ENCODE results near the gene TTLL9. TPM values are rescaled to one million over a fixed set of nuclear protein-coding genes. Genes with fewer than 3 reads are reported as not detected.

TTLL9 gene
- polyA plus RNA-seq, 1 of the 3 experiments (the other 2 are of a cell fraction), result 0.23 TPM

DNA sequence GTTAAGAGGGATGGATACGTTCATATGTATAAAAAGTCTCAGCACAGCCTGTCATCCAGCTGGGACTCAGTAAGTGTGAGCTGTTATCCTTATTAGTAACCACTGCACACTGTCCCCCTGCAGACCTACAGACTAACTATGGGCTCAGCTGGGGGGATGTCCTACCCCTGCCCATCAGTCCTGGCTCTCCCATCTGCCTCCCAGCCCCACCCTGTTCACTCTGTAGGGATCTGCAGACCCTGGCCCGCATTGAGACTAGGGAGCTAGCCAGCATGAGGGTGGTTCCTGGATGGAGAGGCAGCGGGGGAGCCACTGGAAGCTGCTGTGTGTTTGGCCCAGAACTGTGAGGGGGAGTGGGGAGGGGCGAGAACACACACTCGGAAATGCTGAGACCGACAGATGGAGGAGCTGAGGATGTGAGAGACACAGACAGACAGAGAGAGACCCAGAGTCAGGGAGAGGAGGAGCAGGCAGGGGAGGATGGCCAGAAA is 114.6 kb downstream of the TTLL9 start:
- Histone ChIP-seq H3K9me3 (no peaks in the 10 kb centered on the region), H2AFZ (ENCODE audit: low read depth) (no peak overlapping the region), H4K20me1 (ENCODE audit: insufficient read depth) (no peaks in the 10 kb centered on the region), H3K4me3 (ENCODE audit: low read depth in 2 of 2, low read length in 1 of 2) (no peak overlapping the region), H3K36me3 (replicated peaks in 1 of 2; ENCODE audit: control insufficient read depth in 1 of 2, insufficient read depth in 2 of 2, low read length in 1 of 2) (no peaks in the 10 kb centered on the region), H3K4me2 (no peak overlapping the region), H3K79me2 (ENCODE audit: insufficient read depth) (no peaks in the 10 kb centered on the region), H3K9me2 (no peaks in the 10 kb centered on the region), H3K4me1 (ENCODE audit: control insufficient read depth in 1 of 2, insufficient read depth in 2 of 2, low read depth in 1 of 2, low read length in 1 of 2) (no peaks in the 10 kb centered on the region), H3K27ac (ENCODE audit: low read depth in 2 of 2, low read length in 1 of 2) (no peak overlapping the region), H3F3A (replicated peaks; ENCODE audit: insufficient read depth) (no peaks in the 10 kb centered on the region), H3K27me3 (ENCODE audit: insufficient read depth) (no peaks in the 10 kb centered on the region), H3K9ac (no peak overlapping the region)
- 30% methylated on average over 6 of the region's 6 CpGs for WGBS (ENCODE audit: low lambda C conversion rate)
- DNase-seq, result no peak
- POLR2A ChIA-PET, result no interaction called here
- CTCF ChIA-PET, result interaction anchor here (1.1 to 1.3 kb wide), 2 partner anchors 12 to 16 kb away, joined by 3 to 4 read pairs; no protein-coding TSS in a partner anchor
- TF ChIP-seq POLR2AphosphoS5 (IDR thresholded peaks at IDR 0.05; ENCODE audit: low read depth, low read length) (no peak), TCF12 (IDR thresholded peaks at IDR 0.05) (no peak), RFX5 (IDR thresholded peaks at IDR 0.05; ENCODE audit: low read length) (no peak), RXRA (IDR thresholded peaks at IDR 0.05; ENCODE audit: borderline replicate concordance, low read depth) (no peak), TEAD4 (IDR thresholded peaks at IDR 0.05; ENCODE audit: borderline replicate concordance, insufficient read depth) (no peak), SIN3A (IDR thresholded peaks at IDR 0.05; ENCODE audit: borderline replicate concordance, low read depth, low read length) (no peak), MEF2A (IDR thresholded peaks at IDR 0.05; ENCODE audit: borderline replicate concordance, low read depth) (no peak), RAD21 (IDR thresholded peaks at IDR 0.05; ENCODE audit: low read length) (no peak), GATA2 (CRISPR knock-in tag; IDR thresholded peaks at IDR 0.05) (no peak)

DNA sequence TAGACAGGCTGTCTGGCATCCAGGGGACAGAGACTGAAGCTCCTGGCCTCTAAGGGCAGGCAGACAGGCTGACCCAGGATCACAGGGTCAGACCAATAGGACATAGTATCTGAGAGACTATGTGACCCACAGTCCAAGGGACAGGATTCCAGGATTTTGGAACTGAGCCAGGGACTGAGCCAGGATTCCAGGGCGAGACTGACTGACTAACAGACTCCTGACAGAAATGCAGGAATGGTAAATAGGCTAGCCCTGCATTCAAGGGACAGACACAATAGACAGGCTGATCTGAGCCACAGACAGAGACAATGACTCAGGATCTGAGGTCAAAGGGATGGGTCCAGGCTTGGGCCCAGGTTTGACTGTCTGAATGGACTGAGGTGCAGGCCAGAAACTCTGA is 117.3 kb downstream of the TTLL9 start:
- Histone ChIP-seq H3K4me1 (ENCODE audit: control insufficient read depth in 1 of 2, insufficient read depth in 2 of 2, low read depth in 1 of 2, low read length in 1 of 2) (peaks cover 0 to 8% of the 10 kb centered on the region in 2 experiments; a peak in 1 of 4 replicates), H3K27me3 (ENCODE audit: insufficient read depth) (no peaks in the 10 kb centered on the region; the same call in 1 of the 2 replicates), H3K4me3 (ENCODE audit: low read depth in 2 of 2, low read length in 1 of 2) (no peak overlapping the region), H4K20me1 (ENCODE audit: insufficient read depth) (no peaks in the 10 kb centered on the region), H3K36me3 (replicated peaks in 1 of 2; ENCODE audit: control insufficient read depth in 1 of 2, insufficient read depth in 2 of 2, low read length in 1 of 2) (no peaks in the 10 kb centered on the region), H3K4me2 (no peak overlapping the region), H2AFZ (ENCODE audit: low read depth) (no peak overlapping the region), H3K9me3 (no peaks in the 10 kb centered on the region), H3K9ac (no peak overlapping the region), H3K27ac (ENCODE audit: low read depth in 2 of 2, low read length in 1 of 2) (no peak overlapping the region), H3K79me2 (ENCODE audit: insufficient read depth) (no peaks in the 10 kb centered on the region), H3K9me2 (no peaks in the 10 kb centered on the region), H3F3A (replicated peaks; ENCODE audit: insufficient read depth) (no peaks in the 10 kb centered on the region)
- TF ChIP-seq SIN3A (IDR thresholded peaks at IDR 0.05; ENCODE audit: borderline replicate concordance, low read depth, low read length) (no peak), MXI1 (IDR thresholded peaks at IDR 0.05; ENCODE audit: low read depth, low read length) (no peak)
- WGBS (ENCODE audit: low lambda C conversion rate), result 40% methylated on average over 1 of the region's 1 CpG
- DNase-seq, result no peak
- CTCF ChIA-PET, result no interaction called here
- POLR2A ChIA-PET, result no interaction called here

DNA sequence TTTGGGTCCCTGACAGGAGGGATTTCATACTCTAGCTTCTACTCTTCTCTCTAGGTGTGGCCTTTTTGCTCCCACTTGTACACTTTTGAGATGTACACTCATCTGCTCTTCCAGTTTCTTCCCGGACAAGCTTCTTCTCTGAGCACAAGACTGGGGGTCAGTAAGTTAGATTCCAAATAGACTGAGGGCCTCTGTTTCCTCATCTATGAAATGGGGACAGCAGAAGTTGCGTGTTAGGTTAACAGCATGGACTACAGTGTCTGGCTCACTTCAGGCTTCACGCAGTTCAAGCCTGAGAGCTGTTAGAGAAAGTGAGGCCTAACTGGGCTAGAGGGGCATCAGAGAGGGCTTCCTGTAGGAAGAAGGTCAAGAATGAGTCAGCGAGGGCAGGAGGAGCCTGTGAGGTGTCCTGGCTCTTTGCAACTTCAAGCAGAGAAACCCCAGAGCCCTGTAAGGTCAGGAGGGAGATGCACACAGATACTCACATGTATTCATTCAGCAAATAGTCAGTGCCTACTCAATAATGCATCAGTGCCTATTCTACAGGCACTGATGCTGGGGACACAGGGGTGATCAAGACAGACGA is 118.1 kb downstream of the TTLL9 start:
- H3K4me1 ChIP-seq (ENCODE audit: control insufficient read depth in 1 of 2, insufficient read depth in 2 of 2, low read depth in 1 of 2, low read length in 1 of 2), result peaks cover 0 to 8% of the 10 kb centered on the region in 2 experiments; a peak in 1 of 4 replicates
- POLR2A ChIA-PET, result no interaction called here
- CTCF ChIA-PET, result interaction anchor here (1.0 kb wide), 1 partner anchor 165 kb away, joined by 4 read pairs; no protein-coding TSS in a partner anchor

More for the DNA sequence above, 118.1 kb downstream of the TTLL9 start:
- Histone ChIP-seq H3K79me2 (ENCODE audit: insufficient read depth) (no peaks in the 10 kb centered on the region), H3K9me3 (no peaks in the 10 kb centered on the region), H3K4me3 (ENCODE audit: low read depth in 2 of 2, low read length in 1 of 2) (no peak overlapping the region), H3K27ac (ENCODE audit: low read depth in 2 of 2, low read length in 1 of 2) (no peak overlapping the region), H3K36me3 (replicated peaks in 1 of 2; ENCODE audit: control insufficient read depth in 1 of 2, insufficient read depth in 2 of 2, low read length in 1 of 2) (no peaks in the 10 kb centered on the region), H4K20me1 (ENCODE audit: insufficient read depth) (no peaks in the 10 kb centered on the region), H3K9me2 (no peaks in the 10 kb centered on the region), H3F3A (replicated peaks; ENCODE audit: insufficient read depth) (no peaks in the 10 kb centered on the region), H2AFZ (ENCODE audit: low read depth) (no peak overlapping the region), H3K4me2 (no peak overlapping the region), H3K27me3 (ENCODE audit: insufficient read depth) (no peaks in the 10 kb centered on the region; the same call in 1 of the 2 replicates), H3K9ac (no peak overlapping the region)
- WGBS (ENCODE audit: low lambda C conversion rate), result 67% methylated on average over 5 of the region's 5 CpGs
- no peak for DNase-seq
- TF ChIP-seq FOXM1 (IDR thresholded peaks at IDR 0.05; ENCODE audit: low read depth) (no peak), TCF12 (IDR thresholded peaks at IDR 0.05) (no peak), EP300 (IDR thresholded peaks at IDR 0.05; ENCODE audit: borderline replicate concordance in 1 of 2, low read depth in 1 of 2, low read length in 1 of 2) (no peak), EZH2phosphoT487 (IDR thresholded peaks at IDR 0.05; ENCODE audit: borderline replicate concordance, low read depth) (no peak), RCOR1 (IDR thresholded peaks at IDR 0.05; ENCODE audit: low read length) (no peak), SMC3 (IDR thresholded peaks at IDR 0.05; ENCODE audit: low read depth, low read length) (no peak), TAF1 (IDR thresholded peaks at IDR 0.05; ENCODE audit: borderline replicate concordance, low read depth, low read length) (no peak), POLR2AphosphoS5 (IDR thresholded peaks at IDR 0.05; ENCODE audit: low read depth, low read length) (no peak), ELF1 (IDR thresholded peaks at IDR 0.05) (no peak), RFX5 (IDR thresholded peaks at IDR 0.05; ENCODE audit: low read length) (no peak), RAD21 (IDR thresholded peaks at IDR 0.05; ENCODE audit: low read length) (no peak), TEAD4 (IDR thresholded peaks at IDR 0.05; ENCODE audit: borderline replicate concordance, insufficient read depth) (no peak), MEF2A (IDR thresholded peaks at IDR 0.05; ENCODE audit: borderline replicate concordance, low read depth) (no peak), GATA2 (CRISPR knock-in tag; IDR thresholded peaks at IDR 0.05) (no peak), NFIC (IDR thresholded peaks at IDR 0.05; ENCODE audit: borderline replicate concordance) (no peak)
- TF ChIP-seq, protein P1, sequence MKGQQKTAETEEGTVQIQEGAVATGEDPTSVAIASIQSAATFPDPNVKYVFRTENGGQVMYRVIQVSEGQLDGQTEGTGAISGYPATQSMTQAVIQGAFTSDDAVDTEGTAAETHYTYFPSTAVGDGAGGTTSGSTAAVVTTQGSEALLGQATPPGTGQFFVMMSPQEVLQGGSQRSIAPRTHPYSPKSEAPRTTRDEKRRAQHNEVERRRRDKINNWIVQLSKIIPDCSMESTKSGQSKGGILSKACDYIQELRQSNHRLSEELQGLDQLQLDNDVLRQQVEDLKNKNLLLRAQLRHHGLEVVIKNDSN (IDR thresholded peaks at IDR 0.05; ENCODE audit: borderline replicate concordance, low read depth), result no peak
- TF ChIP-seq, protein P2, sequence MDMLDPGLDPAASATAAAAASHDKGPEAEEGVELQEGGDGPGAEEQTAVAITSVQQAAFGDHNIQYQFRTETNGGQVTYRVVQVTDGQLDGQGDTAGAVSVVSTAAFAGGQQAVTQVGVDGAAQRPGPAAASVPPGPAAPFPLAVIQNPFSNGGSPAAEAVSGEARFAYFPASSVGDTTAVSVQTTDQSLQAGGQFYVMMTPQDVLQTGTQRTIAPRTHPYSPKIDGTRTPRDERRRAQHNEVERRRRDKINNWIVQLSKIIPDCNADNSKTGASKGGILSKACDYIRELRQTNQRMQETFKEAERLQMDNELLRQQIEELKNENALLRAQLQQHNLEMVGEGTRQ (IDR thresholded peaks at IDR 0.05; ENCODE audit: borderline replicate concordance, low read depth, low read length), result no peak

Measured in SK-N-SH (cell line).